Loucy (cell line): ENCODE measurements around the gene ZNF511.

Experiments used
- CTCF ChIP-seq: fragments of 200-600 bp; sonication (generic); conservative IDR thresholded peaks from 2 replicates; pipeline ENCODE4 v1.5.1; 2014; ENCODE audit warnings: mild to moderate bottlenecking, antibody characterized with exemption, low read length
- EZH2phosphoT487 ChIP-seq: fragments of 200-600 bp; IDR thresholded peaks from 2 replicates; pipeline ENCODE4 v1.6.1; 2018; ENCODE audit warnings: antibody characterized with exemption, mild to moderate bottlenecking, moderate library complexity, borderline replicate concordance

- TF ChIP-seq CTCF, result no peak
- no peak for TF ChIP-seq EZH2phosphoT487
Measured at GRCh38 chr10:133350283-133350949, 41.7 kb downstream of the ZNF511 start.
